CD4-positive, alpha-beta T cell treated with Interleukin-15 for 4 hours (primary cell): Measurements from ENCODE around the gene MRPL42.
"Not testable (repeated sequence)": the region's sequence is repeated elsewhere in the genome, so short reads cannot be mapped to it uniquely, and the experiment has no call there.

ENCODE experiments used
- DNase-seq: peaks from one replicate; pipeline ENCODE4 v3.0.0-alpha.2; 2020; ENCODE audit warnings: low spot score

The MRPL42 gene

DNA sequence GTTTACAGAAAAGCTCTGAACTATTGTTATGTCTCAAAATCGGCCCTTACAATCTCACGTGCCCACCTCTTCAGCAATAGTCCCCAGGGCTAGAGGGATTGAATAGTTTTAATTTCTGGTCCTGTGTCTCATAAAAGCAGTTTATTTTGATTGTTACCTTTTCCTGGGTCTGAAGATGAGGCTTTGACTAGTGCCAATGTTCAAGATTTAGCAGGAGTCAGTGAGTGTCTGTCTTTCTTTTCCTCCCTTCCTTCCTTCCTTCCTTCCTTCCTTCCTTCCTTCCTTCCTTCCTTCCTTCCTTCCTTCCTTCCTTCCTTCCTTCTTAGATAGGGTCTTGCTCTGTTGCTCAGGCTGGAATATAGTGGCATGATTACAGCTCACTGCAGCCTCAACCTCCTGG is 80.5 kb downstream of the MRPL42 start:
- no peak for DNase-seq

DNA sequence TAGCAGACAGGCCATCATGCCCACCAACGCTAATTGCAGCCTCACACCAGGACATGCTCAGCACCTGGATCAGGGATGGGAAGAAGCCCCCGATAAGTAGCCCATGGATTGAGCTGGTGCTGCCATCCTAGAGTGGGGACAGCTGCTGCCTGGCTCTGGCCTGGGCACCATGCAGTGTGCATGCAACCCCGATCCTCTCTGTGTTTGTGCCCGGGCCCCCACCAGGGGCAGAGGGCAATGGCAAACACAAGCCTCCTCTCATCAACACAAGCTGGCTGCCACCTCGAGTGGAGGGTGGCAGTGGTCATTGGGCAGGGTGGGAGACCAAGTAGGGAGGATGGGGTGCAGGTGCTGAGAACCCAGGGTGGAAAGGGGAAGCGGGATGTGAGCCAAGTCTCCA is 81.9 kb downstream of the MRPL42 start:
- no peak for DNase-seq

DNA sequence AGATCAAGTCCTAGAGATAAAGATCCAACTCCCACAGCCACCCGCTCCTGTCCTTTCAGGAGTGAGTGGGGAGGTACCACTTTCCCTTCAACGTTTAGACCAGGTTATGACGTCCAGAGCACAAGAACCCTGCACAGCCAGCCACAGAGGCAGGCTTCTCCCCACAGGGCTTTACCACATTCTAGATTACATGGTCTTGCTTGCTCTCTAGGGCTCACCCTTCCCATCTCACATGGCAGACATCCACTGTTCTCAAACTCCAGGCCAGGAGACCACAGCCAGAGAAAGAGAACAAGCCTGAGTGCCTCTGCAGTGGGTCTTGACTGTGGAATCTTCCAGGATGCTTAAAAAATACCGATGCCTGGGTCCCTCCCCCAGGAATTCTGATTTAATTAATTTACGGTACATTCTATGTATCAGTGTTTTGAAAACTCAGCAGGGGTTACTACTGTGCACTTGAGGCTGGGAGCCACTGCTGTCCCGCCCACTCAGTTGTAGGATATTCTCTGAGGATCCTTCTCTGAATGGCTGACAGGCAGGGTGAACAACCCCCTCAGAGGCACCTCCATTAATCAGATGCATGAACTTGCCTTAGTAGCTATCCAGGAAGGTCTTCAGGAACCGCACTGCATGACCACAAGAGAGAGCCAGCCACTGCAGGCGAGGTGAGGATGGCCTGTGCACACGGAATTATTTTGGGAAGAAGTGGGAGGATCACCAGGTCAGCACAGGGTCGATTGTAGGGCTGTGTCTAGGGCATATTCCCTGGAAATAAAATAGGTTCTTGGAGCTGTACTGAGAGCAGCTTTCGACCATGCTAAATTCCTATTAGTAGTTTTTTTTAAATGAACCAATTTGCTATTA is 83.7 kb downstream of the MRPL42 start:
- no peak for DNase-seq

DNA sequence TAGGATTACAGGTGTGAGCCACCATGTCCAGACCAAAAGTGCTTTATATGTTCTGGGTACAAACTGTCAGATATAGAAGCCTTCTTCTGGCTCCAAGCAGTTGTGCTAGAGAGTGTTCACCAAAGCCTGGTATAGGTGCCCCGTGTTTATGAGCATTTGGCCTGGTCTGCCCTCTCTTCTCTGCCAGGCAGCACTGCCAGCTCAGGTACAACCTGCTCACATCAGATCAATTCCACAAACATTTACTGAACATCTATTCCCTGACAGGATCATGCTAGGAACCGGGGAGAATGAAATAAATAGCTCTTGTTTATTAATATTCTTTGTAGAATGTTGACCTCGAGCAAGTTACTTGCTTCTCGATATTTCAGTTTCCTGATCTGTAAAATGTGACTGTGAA is 85.1 kb downstream of the MRPL42 start:
- no peak for DNase-seq

DNA sequence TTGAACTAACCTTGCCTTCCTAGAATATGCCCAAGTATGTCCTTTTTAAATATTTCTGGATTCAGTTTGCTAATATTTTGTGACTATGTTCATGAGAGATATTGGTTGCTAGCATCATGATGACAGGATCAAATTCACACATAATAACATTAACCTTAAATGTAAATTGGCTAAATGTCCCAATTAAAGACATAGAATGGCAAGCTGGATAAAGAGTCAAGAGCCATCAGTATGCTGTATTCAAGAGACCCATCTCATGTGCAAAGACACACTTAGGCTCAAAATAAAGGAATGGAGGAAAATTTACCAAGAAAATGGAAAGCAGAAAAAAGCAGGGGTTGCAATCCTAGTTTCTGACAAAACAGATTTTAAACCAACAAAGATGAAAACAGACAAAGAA is 90.6 kb downstream of the MRPL42 start:
- DNase-seq, result not testable (repeated sequence)

DNA sequence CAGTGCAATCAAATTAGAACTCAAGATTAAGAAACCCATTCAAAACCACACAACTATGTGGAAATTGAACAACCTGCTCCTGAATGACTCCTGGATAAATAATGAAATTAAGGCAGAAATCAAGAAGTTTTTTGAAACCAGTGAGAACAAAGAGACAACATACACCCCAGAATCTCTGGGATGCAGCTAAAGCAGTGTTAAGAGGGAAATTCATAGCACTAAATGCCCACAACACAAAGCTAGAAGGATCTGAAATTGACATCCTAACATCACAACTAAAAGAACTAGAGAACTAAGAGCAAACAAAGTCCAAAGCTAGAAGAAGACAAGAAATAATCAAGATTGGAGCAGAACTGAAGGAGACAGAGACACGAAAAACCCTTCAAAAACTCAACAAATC is 91.4 kb downstream of the MRPL42 start:
- not testable (repeated sequence) for DNase-seq

DNA sequence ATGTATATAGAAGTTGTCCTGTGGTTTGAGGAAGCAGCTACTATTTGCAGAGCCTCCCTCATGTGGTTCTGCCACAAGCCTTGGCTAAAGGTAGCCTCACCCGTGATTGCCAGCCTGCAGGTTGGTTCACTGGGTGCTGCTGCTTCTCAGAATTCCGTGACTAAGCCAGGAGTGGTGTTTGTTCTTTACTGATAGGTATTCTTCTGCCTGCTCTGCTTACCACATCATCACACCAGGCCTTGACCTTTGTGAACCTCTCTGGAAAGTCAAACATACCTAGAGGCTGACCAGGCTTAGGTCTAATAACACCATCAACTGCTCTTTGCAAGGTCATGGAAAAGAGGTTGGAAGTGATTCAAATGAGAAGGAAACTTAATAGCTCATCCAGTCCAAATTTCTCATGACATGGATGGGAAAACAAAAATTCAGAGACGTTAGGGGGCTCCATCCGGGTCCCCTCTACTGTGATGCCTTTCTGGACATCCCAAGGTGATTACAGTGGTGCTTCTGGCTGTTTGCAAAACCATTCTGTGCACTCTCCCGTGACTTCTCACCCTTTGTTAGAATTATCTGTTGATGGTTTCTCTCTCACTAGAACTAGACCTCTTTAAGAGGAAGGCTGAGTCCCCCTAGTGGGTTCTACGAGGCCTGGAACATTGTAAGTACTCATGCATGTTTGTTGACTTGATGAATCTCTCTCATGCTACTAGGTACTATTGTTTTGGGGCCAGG is 96.7 kb downstream of the MRPL42 start:
- DNase-seq, result no peak

DNA sequence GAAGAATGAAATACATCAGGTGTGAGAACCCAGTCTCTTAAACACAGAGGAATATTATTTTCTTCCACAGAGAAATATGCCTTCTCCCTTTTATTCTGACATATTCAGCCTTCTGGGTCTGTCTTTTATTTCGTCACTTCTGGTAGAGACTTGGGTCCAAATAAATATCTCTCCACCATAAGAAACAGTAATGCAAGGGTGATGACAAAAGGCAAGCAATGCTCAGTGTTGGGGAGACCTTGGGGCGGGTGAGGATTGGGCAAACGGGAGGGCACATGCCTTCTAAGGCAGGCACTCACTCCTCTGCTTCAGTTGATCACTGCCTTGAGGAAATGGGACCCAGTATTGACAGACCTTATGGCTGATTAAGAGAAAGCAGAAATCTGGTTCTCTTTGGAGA is 98.4 kb downstream of the MRPL42 start:
- no peak for DNase-seq
